ENCODE results near the gene MAP4K5.

DNA sequence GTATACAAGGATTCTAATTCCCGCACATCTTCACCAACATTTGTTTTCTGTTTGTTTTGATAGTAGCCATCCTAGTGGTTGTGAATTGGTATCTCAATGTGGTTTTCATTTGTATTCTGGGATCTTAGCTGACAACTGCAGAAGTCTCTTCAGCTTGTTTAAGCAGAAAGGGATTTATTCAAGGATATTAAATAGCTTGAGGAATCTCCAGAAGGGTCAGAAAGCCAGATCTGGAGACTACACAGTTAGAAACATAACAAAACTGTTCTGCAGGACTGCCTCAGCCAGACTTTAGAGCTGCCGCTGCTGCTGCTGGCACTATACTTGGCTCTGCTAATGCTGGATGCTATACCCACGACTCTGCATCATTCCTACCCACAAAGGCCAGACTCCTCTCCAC lies 122.3 kb downstream of the MAP4K5 start:
- no peak for TF ChIP-seq POLR2A (IDR thresholded peaks at IDR 0.05)
- TF ChIP-seq, protein P1, sequence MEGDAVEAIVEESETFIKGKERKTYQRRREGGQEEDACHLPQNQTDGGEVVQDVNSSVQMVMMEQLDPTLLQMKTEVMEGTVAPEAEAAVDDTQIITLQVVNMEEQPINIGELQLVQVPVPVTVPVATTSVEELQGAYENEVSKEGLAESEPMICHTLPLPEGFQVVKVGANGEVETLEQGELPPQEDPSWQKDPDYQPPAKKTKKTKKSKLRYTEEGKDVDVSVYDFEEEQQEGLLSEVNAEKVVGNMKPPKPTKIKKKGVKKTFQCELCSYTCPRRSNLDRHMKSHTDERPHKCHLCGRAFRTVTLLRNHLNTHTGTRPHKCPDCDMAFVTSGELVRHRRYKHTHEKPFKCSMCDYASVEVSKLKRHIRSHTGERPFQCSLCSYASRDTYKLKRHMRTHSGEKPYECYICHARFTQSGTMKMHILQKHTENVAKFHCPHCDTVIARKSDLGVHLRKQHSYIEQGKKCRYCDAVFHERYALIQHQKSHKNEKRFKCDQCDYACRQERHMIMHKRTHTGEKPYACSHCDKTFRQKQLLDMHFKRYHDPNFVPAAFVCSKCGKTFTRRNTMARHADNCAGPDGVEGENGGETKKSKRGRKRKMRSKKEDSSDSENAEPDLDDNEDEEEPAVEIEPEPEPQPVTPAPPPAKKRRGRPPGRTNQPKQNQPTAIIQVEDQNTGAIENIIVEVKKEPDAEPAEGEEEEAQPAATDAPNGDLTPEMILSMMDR (IDR thresholded peaks at IDR 0.05), result no peak

All from vagina (tissue), 2 donors.